OCI-LY3 (cell line): ENCODE measurements around the gene KRT39.

Experiments used
- H2AFZ ChIP-seq: fragments of 200-600, 300-600 bp; shearing (Covaris generic); 2 replicates; pipeline ENCODE4 v1.6.0; 2014; ENCODE audit warnings: antibody characterized with exemption, low read depth, low read length
- H3K27ac ChIP-seq: fragments of 200-600, 300-600 bp; sonication (generic); 2 replicates; pipeline ENCODE4 v1.5.1; 2014; ENCODE audit warnings: mild to moderate bottlenecking, low read length, moderate library complexity, mixed read lengths
- H3K27me3 ChIP-seq: fragments of 200-600, 300-600 bp; sonication (generic); 2 replicates; pipeline ENCODE4 v1.6.1; 2014; ENCODE audit warnings: low read depth, low read length, mixed read lengths
- H3K36me3 ChIP-seq: fragments of 200-600, 300-600 bp; sonication (generic); replicated peaks from 2 replicates; pipeline ENCODE3; 2014; ENCODE audit warnings: low read depth, low read length, mixed read lengths
- H3K4me1 ChIP-seq: fragments of 300-600, 200-600 bp; sonication (generic); 2 replicates; pipeline ENCODE4 v1.6.1; 2014; ENCODE audit warnings: low read length, mixed read lengths
- H3K4me2 ChIP-seq: fragments of 200-600, 300-600 bp; sonication (generic); 2 replicates; pipeline ENCODE4 v1.6.1; 2014; ENCODE audit warnings: low read length, mixed read lengths
- H3K4me3 ChIP-seq: fragments of 300-600, 200-600 bp; sonication (generic); 2 replicates; pipeline ENCODE4 v1.5.1; 2014; ENCODE audit warnings: antibody characterized with exemption, mild to moderate bottlenecking, low read length, moderate library complexity
- H3K79me2 ChIP-seq: fragments of 300-600, 200-600 bp; shearing (Covaris generic); 2 replicates; pipeline ENCODE4 v1.6.1; 2014; ENCODE audit warnings: mild to moderate bottlenecking, low read length, mixed read lengths
- H3K9ac ChIP-seq: fragments of 300-600, 200-600 bp; shearing (Covaris generic); 2 replicates; pipeline ENCODE4 v1.6.0; 2014; ENCODE audit warnings: mild to moderate bottlenecking, low read length, moderate library complexity
- H3K9me3 ChIP-seq: fragments of 200-600, 300-600 bp; shearing (Covaris generic); 2 replicates; pipeline ENCODE4 v1.6.1; 2014; ENCODE audit warnings: low read length, mixed read lengths; ENCODE audit not compliant: insufficient read depth
- H4K20me1 ChIP-seq: fragments of 200-600, 300-600 bp; sonication (generic); 2 replicates; pipeline ENCODE4 v1.6.1; 2016; ENCODE audit warnings: low read length, mixed read lengths; ENCODE audit not compliant: insufficient read depth
- EZH2phosphoT487 ChIP-seq: fragments of 200-600 bp; shearing (Covaris generic); IDR thresholded peaks from 2 replicates; pipeline ENCODE4 v1.6.1; 2018; ENCODE audit warnings: antibody characterized with exemption, mixed run types, low read depth
- TF ChIP-seq, protein P1 (sequence below): fragments of 200-600, 300-600 bp; sonication (generic); IDR thresholded peaks from 2 replicates; pipeline ENCODE4 v1.5.1; 2014; ENCODE audit warnings: antibody characterized with exemption, low read length, low read depth

Gene KRT39

DNA sequence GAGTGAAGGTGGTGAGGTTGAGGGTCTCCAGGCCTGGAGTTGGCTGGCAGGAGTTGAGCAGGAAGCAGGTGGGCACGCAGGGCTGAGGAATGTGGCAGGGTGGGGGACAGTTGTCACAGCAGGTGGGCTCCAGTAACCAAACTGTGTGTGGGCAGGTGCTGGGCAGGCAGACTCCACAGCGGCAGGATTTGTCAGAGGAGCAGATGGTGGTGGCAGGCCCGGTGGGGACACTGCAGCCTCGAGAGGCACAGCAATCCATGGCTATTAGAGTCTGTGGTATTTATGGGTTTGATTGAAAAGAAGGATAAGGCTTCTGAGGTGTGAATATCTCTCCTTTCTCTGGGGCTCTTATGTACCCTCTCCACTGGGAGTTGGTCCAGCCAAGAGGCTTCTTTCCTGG, 27.1 kb upstream of the KRT39 start, which contains the start of gene KRTAP3-3:
Gene KRTAP3-3 (minus strand): TSS at position 326 of the 400 bp plus-strand sequence. CDS start 67 bp downstream, at position 259.
- H3K4me2 ChIP-seq, result no peak within 1 kb of the TSS
- no peak within 1 kb of the TSS for H3K4me3 ChIP-seq
- no peaks in the 10 kb centered on the region for H3K4me1 ChIP-seq
- H3K79me2 ChIP-seq, result no peaks in the 10 kb centered on the region
- no peaks in the 10 kb centered on the region for H4K20me1 ChIP-seq
- no peaks in the 10 kb centered on the region for H3K9me3 ChIP-seq
- H3K27me3 ChIP-seq, result peaks cover 28% of the 10 kb centered on the region
- no peak within 1 kb of the TSS for H3K9ac ChIP-seq
- H3K36me3 ChIP-seq, result no peaks in the 10 kb centered on the region
- TF ChIP-seq EZH2phosphoT487, result no peak
- TF ChIP-seq, protein P1, sequence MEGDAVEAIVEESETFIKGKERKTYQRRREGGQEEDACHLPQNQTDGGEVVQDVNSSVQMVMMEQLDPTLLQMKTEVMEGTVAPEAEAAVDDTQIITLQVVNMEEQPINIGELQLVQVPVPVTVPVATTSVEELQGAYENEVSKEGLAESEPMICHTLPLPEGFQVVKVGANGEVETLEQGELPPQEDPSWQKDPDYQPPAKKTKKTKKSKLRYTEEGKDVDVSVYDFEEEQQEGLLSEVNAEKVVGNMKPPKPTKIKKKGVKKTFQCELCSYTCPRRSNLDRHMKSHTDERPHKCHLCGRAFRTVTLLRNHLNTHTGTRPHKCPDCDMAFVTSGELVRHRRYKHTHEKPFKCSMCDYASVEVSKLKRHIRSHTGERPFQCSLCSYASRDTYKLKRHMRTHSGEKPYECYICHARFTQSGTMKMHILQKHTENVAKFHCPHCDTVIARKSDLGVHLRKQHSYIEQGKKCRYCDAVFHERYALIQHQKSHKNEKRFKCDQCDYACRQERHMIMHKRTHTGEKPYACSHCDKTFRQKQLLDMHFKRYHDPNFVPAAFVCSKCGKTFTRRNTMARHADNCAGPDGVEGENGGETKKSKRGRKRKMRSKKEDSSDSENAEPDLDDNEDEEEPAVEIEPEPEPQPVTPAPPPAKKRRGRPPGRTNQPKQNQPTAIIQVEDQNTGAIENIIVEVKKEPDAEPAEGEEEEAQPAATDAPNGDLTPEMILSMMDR, result no peak
- no peak within 1 kb of the TSS for H3K27ac ChIP-seq
- no peak within 1 kb of the TSS for H2AFZ ChIP-seq

DNA sequence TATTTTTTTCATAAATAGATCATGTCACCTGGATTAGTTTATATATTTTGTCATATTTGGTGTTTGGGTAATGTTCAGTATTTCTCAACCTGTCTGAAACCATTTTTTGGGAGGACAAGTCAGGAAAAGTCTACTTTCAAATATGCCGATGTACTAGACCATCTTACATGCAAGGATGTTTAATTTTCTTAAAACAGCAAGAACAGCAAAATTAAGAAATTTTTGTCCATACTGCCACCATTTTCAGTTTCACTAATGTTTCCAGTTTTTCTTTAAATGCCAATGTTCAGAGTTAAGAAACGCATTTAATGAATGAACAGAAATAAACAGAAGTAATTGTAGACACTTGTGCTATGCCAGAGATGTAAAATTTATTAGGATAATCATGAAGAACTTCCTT, 26.3 kb upstream of the KRT39 start:
- no peak overlapping the region for H3K27ac ChIP-seq
- H3K4me1 ChIP-seq, result no peaks in the 10 kb centered on the region
- H3K9ac ChIP-seq, result no peak overlapping the region
- no peak for TF ChIP-seq EZH2phosphoT487
- TF ChIP-seq, protein P1, result no peak
- no peaks in the 10 kb centered on the region for H3K79me2 ChIP-seq
- no peak overlapping the region for H2AFZ ChIP-seq
- H4K20me1 ChIP-seq, result no peaks in the 10 kb centered on the region
- H3K4me3 ChIP-seq, result no peak overlapping the region
- H3K27me3 ChIP-seq, result peaks cover 22% of the 10 kb centered on the region
- H3K9me3 ChIP-seq, result no peaks in the 10 kb centered on the region
- H3K4me2 ChIP-seq, result no peak overlapping the region
- H3K36me3 ChIP-seq, result no peaks in the 10 kb centered on the region

DNA sequence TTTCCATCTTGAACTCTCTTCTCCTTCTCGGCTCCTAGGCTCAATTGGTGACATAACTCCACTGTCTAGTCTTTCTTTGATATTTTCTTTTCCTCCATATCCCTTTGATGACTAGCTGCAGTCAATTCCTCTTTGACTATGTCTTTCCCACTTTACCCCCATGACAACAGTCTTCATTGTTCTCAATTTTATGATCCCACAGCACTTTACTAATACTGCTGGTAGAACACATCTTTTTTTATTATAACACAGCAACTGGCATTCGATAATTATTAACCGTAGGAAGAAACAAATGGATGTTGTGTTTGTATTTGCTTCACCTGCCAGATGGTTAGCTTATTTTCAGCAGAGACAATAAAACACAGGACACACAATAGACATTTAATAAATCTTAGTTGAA, 25.9 kb upstream of the KRT39 start:
- Histone ChIP-seq H3K79me2 (no peaks in the 10 kb centered on the region), H3K27me3 (peaks cover 19% of the 10 kb centered on the region), H3K4me2 (no peak overlapping the region), H3K36me3 (no peaks in the 10 kb centered on the region), H4K20me1 (no peaks in the 10 kb centered on the region), H3K27ac (no peak overlapping the region), H3K4me3 (no peak overlapping the region), H2AFZ (no peak overlapping the region), H3K9ac (no peak overlapping the region), H3K4me1 (no peaks in the 10 kb centered on the region), H3K9me3 (no peaks in the 10 kb centered on the region)
- TF ChIP-seq, protein P1, result no peak
- no peak for TF ChIP-seq EZH2phosphoT487

DNA sequence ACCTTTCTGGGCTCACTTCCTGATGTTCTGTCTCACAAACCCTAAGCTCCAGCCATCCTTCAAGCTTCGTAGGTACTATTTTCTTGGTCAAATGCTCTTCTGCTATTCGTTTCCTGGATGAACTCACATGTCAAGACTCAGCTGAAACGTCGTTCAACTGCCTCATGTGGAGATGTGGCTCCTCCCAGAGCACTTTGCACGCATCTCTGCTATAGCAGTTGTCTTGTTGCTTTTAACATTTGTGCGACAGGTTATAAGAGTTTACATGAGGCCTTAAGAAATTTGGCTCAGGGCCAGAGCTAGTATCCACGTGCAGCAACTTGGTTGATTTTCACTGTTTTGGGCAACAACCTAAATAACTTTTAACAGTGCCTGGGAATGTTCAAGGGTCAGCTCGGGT, 20.2 kb upstream of the KRT39 start:
- no peaks in the 10 kb centered on the region for H3K36me3 ChIP-seq
- no peak overlapping the region for H3K4me2 ChIP-seq
- H3K79me2 ChIP-seq, result no peaks in the 10 kb centered on the region
- H4K20me1 ChIP-seq, result no peaks in the 10 kb centered on the region
- H3K4me3 ChIP-seq, result no peak overlapping the region
- H3K27me3 ChIP-seq, result peaks cover 20% of the 10 kb centered on the region
- no peak overlapping the region for H2AFZ ChIP-seq
- H3K9me3 ChIP-seq, result no peaks in the 10 kb centered on the region
- no peak overlapping the region for H3K27ac ChIP-seq
- H3K4me1 ChIP-seq, result no peaks in the 10 kb centered on the region
- TF ChIP-seq, protein P1, result no peak
- TF ChIP-seq EZH2phosphoT487, result no peak
- no peak overlapping the region for H3K9ac ChIP-seq
